CD4-positive, alpha-beta T cell (primary cell): ENCODE measurements around the gene CDS2. TPM values are rescaled to one million over a fixed set of nuclear protein-coding genes. Genes with fewer than 3 reads are reported as not detected.

Experiments used
- ATAC-seq: fragments of 200-7000 bp; cut with Tn5 transposase; one replicate; pipeline ENCODE4 v1.10.0; 2022; ENCODE audit warnings: mild to moderate bottlenecking; ENCODE audit not compliant: poor library complexity
- CTCF ChIA-PET: fragments of 350-600 bp; sonication (Branson Sonifier 250); formaldehyde crosslinking; loops from one replicate; lab custom pipeline; 2021; ENCODE audit warnings: antibody characterized with exemption, inconsistent platforms; lab: Charles Lee
- POLR2A ChIA-PET: fragments of 350-600 bp; sonication (Branson Sonifier 250); formaldehyde crosslinking; loops from one replicate; lab custom pipeline; 2021; ENCODE audit warnings: antibody characterized with exemption, inconsistent platforms; lab: Charles Lee
- DNase-seq, 14 experiments: peaks; one replicate each; pipeline ENCODE4 v3.0.0-alpha.2; 2013 to 2020; ENCODE audit warnings: mixed read lengths in 2 of 14
- H3K27ac ChIP-seq, 2 donors: one replicate each; pipeline versions ENCODE4 v1.5.1 to v1.7.0; 2013; ENCODE audit warnings: low read length in 2 of 2, low read depth in 1 of 2, mild to moderate bottlenecking in 1 of 2
- H3K27me3 ChIP-seq, 2 experiments: 1 replicate in 1 of 2; 2 replicates in 1 of 2; pipeline versions ENCODE4 v1.6.1 to v1.7.0; 2013; ENCODE audit warnings: low read length in 2 of 2, control low read depth in 1 of 2, mild to moderate bottlenecking in 1 of 2, moderate library complexity in 1 of 2; ENCODE audit not compliant: insufficient read depth in 2 of 2, control insufficient read depth in 1 of 2
- H3K36me3 ChIP-seq: one replicate; pipeline ENCODE4 v1.6.1; 2013; ENCODE audit warnings: low read length, control low read depth; ENCODE audit not compliant: insufficient read depth
- H3K4me1 ChIP-seq: one replicate; pipeline ENCODE4 v1.6.1; 2013; ENCODE audit warnings: low read length, control low read depth; ENCODE audit not compliant: insufficient read depth
- H3K4me3 ChIP-seq: one replicate; pipeline ENCODE4 v1.5.1; 2013; ENCODE audit warnings: mild to moderate bottlenecking, low read length, moderate library complexity
- H3K9me3 ChIP-seq, 2 experiments: 1 replicate in 1 of 2; 2 replicates in 1 of 2; pipeline versions ENCODE4 v1.6.1 to v1.7.0; 2013; ENCODE audit warnings: low read length in 2 of 2, mild to moderate bottlenecking in 2 of 2, control low read depth in 1 of 2, moderate library complexity in 1 of 2; ENCODE audit not compliant: control insufficient read depth in 1 of 2, insufficient read depth in 1 of 2
- H3K27ac Mint-ChIP-seq: one replicate; pipeline ENCODE4 v1.8.0; 2020; ENCODE audit warnings: mixed read lengths
- H3K27me3 Mint-ChIP-seq: one replicate; pipeline ENCODE4 v1.8.0; 2021; ENCODE audit warnings: mixed read lengths
- H3K36me3 Mint-ChIP-seq: one replicate; pipeline ENCODE4 v1.8.0; 2021; ENCODE audit warnings: low read depth, mixed read lengths
- H3K4me1 Mint-ChIP-seq: one replicate; pipeline ENCODE4 v1.8.0; 2021; ENCODE audit warnings: low read depth, mixed read lengths
- H3K4me3 Mint-ChIP-seq: one replicate; pipeline ENCODE4 v1.8.0; 2020; ENCODE audit warnings: mild to moderate bottlenecking, mixed read lengths
- H3K9me3 Mint-ChIP-seq: one replicate; pipeline ENCODE4 v1.8.0; 2020; ENCODE audit warnings: mixed read lengths
- CTCF ChIP-seq: fragments of 200-600 bp; IDR thresholded peaks from one replicate; pipeline ENCODE4 v1.8.0; 2022; ENCODE audit warnings: antibody characterized with exemption, mild to moderate bottlenecking
- intact Hi-C, 2 experiments: fragments of 100-400 bp; cut with DNase I in 1 of 2; cut with micrococcal nuclease in 1 of 2; formaldehyde crosslinking; loops; one replicate each; pipeline versions ENCODE4 v1.15.1 to v1.9.0; 2023 to 2025; cut with DNase I, micrococcal nuclease
- total RNA-seq, 174 experiments: library from RNA in 2 of 174; stranded (reverse) in 2 of 174; gene quantifications; one replicate each; pipeline ENCODE4 v1.2.3 and lab custom pipeline; 2021 to 2026

The CDS2 gene
- total RNA-seq, 2 experiments from 2014 or later: 62.4 to 65.0 TPM

GRCh38 chr20:5168651-5169396, 42.0 kb downstream of the CDS2 start:
- peaks cover 16% of the 10 kb centered on the region for H3K36me3 ChIP-seq
- H3K9me3 ChIP-seq: no peaks in the 10 kb centered on the region
- H3K36me3 Mint-ChIP-seq: peaks cover 23% of the 10 kb centered on the region
- peaks cover 78% of the 10 kb centered on the region for H3K4me1 Mint-ChIP-seq
- TF ChIP-seq CTCF: no peak
- no peak overlapping the region for H3K4me3 ChIP-seq
- DNase-seq (no peak), ATAC-seq (no peak)
- no peaks in the 10 kb centered on the region for H3K27me3 Mint-ChIP-seq
- ChIA-PET CTCF (interaction anchor here (1.5 kb wide), 1 partner anchor 67 kb away, joined by 3 read pairs; no protein-coding TSS in a partner anchor), POLR2A (interaction anchor here (2.2 kb wide), 1 partner anchor 42 kb away, joined by 11 read pairs; the partner anchor contains the start of gene CDS2)
- no peaks in the 10 kb centered on the region for H3K9me3 Mint-ChIP-seq
- no peaks in the 10 kb centered on the region for H3K27me3 ChIP-seq
- H3K4me1 ChIP-seq: peaks cover 41% of the 10 kb centered on the region
- intact Hi-C loops: no loop called here
- H3K27ac ChIP-seq: peak overlapping the region in 1 of 2 donors; percentile 1
- peak overlapping the region; percentile 70 for H3K4me3 Mint-ChIP-seq
- H3K27ac Mint-ChIP-seq: peak overlapping the region; percentile 84

GRCh38 chr20:5170341-5170740, 43.5 kb downstream of the CDS2 start:
- intact Hi-C loops: no loop called here
- no peak overlapping the region for H3K4me3 Mint-ChIP-seq
- Histone ChIP-seq H3K4me3 (no peak overlapping the region), H3K4me1 (peaks cover 39% of the 10 kb centered on the region), H3K27me3 (no peaks in the 10 kb centered on the region), H3K9me3 (no peaks in the 10 kb centered on the region), H3K27ac (no peak overlapping the region), H3K36me3 (peaks cover 31% of the 10 kb centered on the region)
- CTCF ChIA-PET: interaction anchor here (1.5 kb wide), 1 partner anchor 69 kb away, joined by 3 read pairs; no protein-coding TSS in a partner anchor
- peaks cover 67% of the 10 kb centered on the region for H3K4me1 Mint-ChIP-seq
- POLR2A ChIA-PET: no interaction called here
- peak overlapping the region; percentile 37 for H3K27ac Mint-ChIP-seq
- H3K9me3 Mint-ChIP-seq: no peaks in the 10 kb centered on the region
- no peak for TF ChIP-seq CTCF
- peaks cover 35% of the 10 kb centered on the region for H3K36me3 Mint-ChIP-seq
- H3K27me3 Mint-ChIP-seq: no peaks in the 10 kb centered on the region
- no peak for DNase-seq
- no peak for ATAC-seq

- no peak overlapping the region for H3K4me3 Mint-ChIP-seq
- Histone ChIP-seq H3K27ac (no peak overlapping the region), H3K4me1 (peaks cover 36% of the 10 kb centered on the region)
Measured at GRCh38 chr20:5171064-5171789, 44.4 kb downstream of the CDS2 start.

More at GRCh38 chr20:5171064-5171789, 44.4 kb downstream of the CDS2 start:
- Histone ChIP-seq H3K4me3 (no peak overlapping the region), H3K27me3 (no peaks in the 10 kb centered on the region), H3K9me3 (no peaks in the 10 kb centered on the region), H3K36me3 (peaks cover 36% of the 10 kb centered on the region)
- no peaks in the 10 kb centered on the region for H3K27me3 Mint-ChIP-seq
- no peaks in the 10 kb centered on the region for H3K9me3 Mint-ChIP-seq
- DNase-seq: no peak
- peak overlapping the region; percentile 37 for H3K27ac Mint-ChIP-seq
- H3K36me3 Mint-ChIP-seq: peaks cover 40% of the 10 kb centered on the region
- ChIA-PET POLR2A (no interaction called here), CTCF (no interaction called here)
- intact Hi-C loops: no loop called here
- no peak for TF ChIP-seq CTCF
- ATAC-seq: no peak
- H3K4me1 Mint-ChIP-seq: peaks cover 59% of the 10 kb centered on the region
